GM19025 (cell line): Measurements from ENCODE around the gene TREH.
"Not testable (repeated sequence)": the region's sequence is repeated elsewhere in the genome, so short reads cannot be mapped to it uniquely, and the experiment has no call there.

Experiments used
- ATAC-seq: cut with Tn5 transposase; IDR thresholded peaks from one replicate; pipeline ENCODE4 v1.9.1; 2021; ENCODE audit warnings: mild to moderate bottlenecking, low read depth, moderate library complexity; ENCODE audit not compliant: unreplicated experiment

Gene TREH

DNA sequence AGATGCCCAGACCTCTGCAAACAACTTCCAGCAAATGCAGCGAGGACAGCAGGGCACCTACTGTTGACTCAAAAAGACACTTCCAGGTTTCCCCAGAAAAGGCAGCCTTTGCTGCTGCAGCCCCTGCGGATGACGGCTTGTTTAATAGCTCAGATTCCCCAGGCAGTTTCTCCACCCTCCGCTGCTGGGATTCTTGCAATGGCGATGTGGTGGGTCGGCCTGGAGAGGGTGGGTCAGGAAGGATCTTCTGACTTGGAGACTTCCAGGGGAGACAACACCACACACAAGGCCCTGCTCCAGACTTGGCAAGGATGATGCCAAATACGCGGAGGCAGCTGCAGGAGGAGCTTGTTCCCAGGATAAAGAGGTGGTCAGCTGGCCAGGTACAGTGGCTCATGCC, 17.9 kb upstream of the TREH start:
- no peak for ATAC-seq

GRCh38 chr11:118696673-118697226, 17.3 kb upstream of the TREH start:
- ATAC-seq = no peak

- no peak for ATAC-seq
Observed at GRCh38 chr11:118694771-118695170, 15.3 kb upstream of the TREH start.

DNA sequence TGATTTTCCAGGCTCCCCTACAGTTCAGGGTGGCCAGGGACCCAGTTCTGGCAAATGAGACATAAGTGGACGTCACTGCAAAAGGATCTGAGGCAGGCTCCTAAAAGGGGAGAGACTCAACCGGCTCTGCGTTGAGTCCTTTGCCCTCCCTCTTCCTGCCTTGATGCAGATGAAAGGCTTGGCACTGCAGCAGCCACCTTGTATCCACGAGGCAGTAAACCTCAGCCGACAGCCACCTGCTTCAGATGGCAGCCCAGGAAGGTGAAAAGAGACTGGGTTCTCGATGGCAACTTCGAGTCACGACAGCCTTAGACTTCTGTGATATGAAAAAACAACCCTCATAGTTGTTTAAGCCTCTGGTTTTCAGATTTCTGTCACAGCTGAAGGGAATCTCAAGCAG, 14.7 kb upstream of the TREH start:
- ATAC-seq = no peak

DNA sequence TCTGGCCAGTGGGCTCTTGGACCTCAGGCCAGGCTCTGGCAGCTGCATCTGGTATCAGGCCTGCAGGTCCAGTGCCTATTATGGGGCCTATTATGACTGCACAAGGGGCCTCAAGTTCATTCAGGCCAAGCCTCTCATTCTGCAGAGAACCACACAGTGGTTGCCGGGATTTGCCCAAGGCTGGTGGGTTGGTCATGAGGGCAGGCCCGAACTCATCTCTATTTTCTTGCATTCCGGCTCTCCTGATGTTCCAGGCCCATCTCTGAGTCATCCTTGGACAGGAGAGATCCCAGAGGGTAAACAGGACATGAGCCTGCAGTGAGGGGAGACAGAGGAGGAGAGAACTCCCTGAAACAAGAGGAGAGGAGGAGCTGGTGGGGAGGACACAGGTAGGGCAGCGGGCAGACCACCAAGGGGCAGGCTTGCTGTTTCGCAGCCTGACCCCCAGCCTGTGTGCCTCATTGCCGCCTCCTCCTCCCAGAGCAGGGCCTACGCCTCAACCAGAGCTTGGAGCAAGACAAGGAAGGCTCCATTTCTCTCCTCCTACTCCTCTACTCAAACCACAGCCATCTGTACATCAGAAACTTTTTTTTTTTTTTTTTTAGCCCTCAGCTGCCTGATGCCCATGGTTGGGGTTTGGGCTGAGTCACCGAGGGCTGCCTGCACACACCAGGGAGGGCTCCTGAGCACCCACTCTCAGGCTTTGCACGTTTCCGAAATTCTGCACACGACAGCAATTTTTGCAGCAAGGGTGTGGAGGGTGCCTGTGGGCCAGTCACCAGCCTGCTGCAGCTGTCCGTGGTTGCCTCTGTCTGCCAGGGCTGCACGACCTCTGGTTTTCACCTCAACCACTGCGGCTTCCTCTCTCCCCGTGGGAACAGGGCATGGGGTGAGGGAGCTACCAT, 12.7 kb upstream of the TREH start:
- no peak for ATAC-seq

DNA sequence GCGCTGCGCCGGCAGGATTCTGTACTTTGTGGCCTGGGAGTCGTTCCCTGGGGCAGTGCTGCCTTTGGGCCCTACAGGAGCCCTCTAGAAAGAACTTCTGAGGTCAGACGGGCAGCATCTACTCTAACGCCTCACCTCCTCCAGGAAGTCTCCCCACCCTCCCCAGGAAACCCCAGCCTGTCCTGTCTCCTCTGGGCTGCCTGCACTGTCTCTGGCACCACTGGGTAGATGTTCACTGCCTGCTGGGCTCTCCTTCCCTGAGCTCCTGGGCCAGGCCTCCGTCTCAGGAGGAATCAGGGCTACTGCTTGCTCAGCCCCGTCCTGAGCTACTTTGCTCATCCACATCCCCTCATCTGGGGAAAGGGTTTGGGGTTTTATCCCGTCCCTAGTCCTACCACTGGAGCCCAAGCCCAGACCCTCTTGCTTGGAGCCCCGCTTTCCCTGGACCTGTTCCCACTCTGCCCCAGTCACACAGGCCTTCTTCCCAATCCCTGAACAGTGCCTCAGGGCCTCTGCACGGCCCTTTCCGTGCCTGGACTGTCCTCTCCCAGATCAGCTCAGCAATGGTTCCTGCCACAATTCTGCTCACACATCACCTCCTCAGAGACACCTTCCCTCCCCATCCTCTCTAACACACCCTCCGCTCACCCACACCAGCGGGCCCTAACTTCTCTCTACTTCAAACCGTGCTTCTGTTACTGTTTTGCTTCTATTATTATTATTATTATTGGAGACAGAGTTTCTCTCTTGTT, 11.3 kb upstream of the TREH start:
- no peak for ATAC-seq

GRCh38 chr11:118689852-118690552, 10.6 kb upstream of the TREH start:
- ATAC-seq = peak; percentile 60

DNA sequence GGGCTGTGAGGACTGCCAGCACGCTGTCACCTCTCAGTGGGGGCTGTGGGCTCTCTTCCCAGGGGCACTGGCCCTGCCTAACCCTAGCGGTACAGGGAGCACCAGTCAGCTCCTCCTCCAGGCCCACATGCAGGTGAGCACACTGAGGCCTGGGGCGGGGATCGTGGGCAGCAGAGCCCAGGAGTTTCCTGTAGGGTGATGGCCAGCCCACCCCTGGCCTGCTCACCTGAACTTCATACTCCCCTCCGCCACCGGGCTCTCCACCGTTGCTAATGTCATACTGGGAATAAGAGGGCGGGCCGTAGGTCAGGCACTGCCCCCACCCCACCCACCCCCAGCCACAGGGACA, 10.0 kb upstream of the TREH start:
- ATAC-seq = no peak

DNA sequence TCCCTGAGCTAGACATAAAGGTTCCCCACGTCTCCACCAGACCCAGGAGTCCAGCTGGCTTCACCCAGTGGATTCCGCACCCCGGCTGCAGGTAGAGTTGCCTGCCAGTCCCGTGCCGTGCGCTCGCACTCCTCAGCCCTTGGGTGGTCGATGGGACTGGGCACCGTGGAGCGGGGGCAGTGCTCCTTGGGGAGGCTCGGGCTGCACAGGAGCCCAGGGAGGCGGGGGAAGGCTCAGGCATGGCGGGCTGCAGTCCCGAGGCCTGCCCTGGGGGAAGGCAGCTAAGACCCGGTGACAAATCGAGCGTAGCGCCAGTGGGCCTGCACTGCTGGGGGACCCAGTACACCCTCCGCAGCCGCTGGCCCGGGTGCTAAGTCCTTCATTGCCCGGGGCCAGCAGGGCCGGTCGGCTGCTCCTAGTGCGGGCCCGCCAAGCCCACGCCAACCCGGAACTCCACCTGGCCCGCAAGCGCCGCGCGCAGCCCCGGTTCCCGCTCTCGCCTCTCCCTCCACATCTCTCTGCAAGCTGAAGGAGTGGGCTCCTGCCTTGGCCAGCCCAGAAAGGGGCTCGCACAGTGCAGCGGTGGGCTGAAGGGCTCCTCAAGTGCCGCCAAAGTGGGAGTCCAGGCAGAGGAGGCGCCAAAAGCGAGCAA, 9.5 kb upstream of the TREH start:
- ATAC-seq = no peak

DNA sequence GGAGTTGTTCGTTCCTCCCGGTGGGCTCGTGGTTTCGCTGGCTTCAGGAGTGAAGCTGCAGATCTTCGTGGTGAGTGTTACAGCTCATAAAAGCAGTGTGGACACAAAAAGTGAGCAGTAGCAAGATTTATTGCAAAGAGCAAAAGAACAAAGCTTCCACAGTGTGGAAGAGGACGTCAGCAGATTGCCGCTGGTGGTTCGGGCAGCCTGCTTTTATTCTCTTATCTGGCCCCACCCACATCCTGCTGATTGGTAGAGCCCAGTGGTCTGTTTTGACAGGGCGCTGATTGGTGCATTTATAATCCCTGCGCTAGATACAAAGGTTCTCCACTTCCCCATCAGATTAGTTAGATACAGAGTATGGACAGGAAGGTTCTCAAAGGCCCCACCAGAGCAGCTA, 8.9 kb upstream of the TREH start:
- not testable (repeated sequence) for ATAC-seq

GRCh38 chr11:118687906-118688305, 8.5 kb upstream of the TREH start:
- ATAC-seq = no peak

DNA sequence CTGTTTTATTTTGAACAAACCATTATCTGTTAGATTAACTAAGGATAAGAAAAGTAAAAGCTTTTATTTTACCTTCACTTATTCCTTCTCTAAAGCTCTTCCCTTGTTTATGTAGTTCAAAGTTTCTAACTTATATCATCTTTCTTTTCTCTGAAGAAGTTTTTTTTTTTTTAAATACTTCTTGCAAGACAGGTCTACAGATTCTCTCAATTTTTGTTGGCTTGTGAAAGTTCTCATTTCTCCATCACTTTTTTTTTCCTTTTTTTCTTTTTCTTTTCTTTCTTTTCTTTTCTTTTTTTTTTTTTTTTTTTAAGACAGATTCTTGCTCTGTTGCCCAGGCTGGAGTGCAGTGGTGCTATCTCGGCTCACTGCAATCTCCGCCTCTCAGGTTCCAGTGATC, 4.7 kb upstream of the TREH start:
- no peak for ATAC-seq

- ATAC-seq = not testable (repeated sequence)
Observed at GRCh38 chr11:118682939-118683338, 3.5 kb upstream of the TREH start.

DNA sequence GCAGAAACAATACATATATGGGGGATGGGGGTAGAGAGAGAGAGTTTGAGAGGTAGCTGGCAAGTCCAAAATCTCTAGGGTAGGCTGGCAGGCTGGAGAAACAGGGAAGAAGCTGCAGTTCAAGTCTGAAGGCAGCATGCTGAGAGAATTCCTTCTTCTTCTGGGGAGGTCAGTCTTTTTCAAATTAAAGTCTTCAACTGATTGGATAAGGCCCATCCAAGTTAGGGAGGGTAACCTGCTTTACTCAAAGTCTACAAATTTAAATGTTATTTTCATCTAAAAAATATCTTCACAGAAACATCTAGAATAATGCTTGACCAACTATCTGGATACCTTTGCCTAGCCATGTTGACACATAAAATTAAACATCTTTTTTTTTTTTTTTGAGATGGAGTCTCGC, 2.9 kb upstream of the TREH start:
- ATAC-seq = no peak

- not testable (repeated sequence) for ATAC-seq
Observed at GRCh38 chr11:118678908-118679307, 542 bp downstream of the TREH start.

- ATAC-seq = no peak
Observed at GRCh38 chr11:118677977-118678376, 1.5 kb downstream of the TREH start.

DNA sequence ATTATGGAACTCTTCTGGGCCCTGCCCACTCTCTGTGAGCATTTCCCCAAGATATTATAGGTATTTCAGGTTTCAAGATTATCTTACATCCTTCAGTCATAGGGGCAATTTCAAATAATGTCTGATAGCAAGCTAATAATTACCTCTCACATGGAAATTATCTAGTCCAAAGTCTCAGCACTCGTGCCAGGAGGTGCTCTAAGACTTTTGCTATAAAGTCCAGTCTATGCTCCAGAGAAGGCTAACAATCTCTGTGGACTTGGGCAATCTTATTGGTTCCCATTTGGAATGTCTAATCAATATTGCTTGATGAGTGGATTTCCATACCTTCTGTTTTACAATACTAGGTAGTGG, 5.4 kb downstream of the TREH start:
- no peak for ATAC-seq

- no peak for ATAC-seq
Observed at GRCh38 chr11:118673361-118674081, 5.9 kb downstream of the TREH start.

- ATAC-seq = no peak
Observed at GRCh38 chr11:118672846-118673245, 6.6 kb downstream of the TREH start.

DNA sequence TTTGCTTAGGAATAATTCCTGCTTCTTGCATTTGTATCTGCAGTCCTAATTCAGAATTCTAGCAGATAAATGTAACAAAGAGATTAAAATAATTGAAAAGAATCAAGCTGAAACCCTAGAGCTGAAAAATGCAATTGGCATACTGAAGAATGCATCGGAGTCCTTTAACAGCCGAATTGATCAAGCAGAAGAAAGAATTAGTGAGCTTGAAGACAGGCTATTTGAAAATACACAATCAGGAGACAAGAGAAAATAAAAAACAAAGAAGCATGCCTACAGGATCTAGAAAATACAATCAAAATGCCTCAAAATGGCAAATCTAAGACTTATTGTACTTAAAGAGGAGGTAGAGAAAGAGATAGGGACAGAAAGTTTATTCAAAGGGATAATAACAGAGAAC, 8.2 kb downstream of the TREH start:
- no peak for ATAC-seq
